Measurements from ENCODE around the gene PACS2.

GRCh38 chr14:105417690-105418121 is 103.2 kb downstream of the PACS2 start:
- TF ChIP-seq ISL1 (CRISPR knock-in tag; IDR thresholded peaks at IDR 0.05) (no peak), ESRRG (CRISPR knock-in tag; IDR thresholded peaks at IDR 0.05) (no peak), TSHZ2 (CRISPR knock-in tag; IDR thresholded peaks at IDR 0.05) (no peak)
